GM12874 (cell line): ENCODE results near the gene N4BP3.

Experiments
- TF ChIP-seq, protein P1 (sequence below): IDR thresholded peaks from 2 replicates; pipeline ENCODE4 v1.5.1; 2011; ENCODE audit warnings: low read depth, mild to moderate bottlenecking, control low read depth, low read length, moderate library complexity; ENCODE audit not compliant: insufficient read depth

N4BP3 gene

DNA sequence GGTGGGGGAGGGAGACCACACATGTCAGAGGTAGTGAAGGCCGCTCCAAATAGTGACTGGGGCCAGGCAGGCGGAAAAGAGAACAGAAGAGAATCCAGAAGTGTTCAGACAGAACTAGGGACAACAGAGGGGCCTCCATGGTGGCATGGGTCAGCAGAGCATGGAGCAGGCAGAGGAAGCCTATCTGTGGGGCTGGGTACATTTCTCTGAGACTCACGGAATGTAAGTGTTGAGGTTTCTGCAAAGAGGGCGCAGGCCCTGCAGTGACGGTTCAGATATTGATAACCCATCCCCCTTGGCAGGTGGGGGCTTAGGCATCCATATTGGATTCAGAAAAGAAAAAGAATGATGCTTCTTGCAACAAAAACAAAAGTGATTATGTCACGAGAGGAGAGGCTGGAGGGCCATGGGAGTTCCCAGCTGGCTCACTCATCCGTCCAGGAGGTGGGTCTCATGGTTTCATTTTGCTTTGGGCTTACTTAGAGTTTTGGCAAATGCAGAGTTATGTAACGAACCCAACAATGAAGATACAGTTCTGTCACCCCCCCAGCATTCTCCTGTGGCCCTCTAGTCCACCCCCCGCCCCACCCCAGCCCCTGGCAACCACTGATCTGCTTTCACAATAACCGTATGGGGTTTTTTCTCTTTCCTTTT lies 12.0 kb downstream of the N4BP3 start:
- TF ChIP-seq, protein P1, sequence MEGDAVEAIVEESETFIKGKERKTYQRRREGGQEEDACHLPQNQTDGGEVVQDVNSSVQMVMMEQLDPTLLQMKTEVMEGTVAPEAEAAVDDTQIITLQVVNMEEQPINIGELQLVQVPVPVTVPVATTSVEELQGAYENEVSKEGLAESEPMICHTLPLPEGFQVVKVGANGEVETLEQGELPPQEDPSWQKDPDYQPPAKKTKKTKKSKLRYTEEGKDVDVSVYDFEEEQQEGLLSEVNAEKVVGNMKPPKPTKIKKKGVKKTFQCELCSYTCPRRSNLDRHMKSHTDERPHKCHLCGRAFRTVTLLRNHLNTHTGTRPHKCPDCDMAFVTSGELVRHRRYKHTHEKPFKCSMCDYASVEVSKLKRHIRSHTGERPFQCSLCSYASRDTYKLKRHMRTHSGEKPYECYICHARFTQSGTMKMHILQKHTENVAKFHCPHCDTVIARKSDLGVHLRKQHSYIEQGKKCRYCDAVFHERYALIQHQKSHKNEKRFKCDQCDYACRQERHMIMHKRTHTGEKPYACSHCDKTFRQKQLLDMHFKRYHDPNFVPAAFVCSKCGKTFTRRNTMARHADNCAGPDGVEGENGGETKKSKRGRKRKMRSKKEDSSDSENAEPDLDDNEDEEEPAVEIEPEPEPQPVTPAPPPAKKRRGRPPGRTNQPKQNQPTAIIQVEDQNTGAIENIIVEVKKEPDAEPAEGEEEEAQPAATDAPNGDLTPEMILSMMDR = no peak

DNA sequence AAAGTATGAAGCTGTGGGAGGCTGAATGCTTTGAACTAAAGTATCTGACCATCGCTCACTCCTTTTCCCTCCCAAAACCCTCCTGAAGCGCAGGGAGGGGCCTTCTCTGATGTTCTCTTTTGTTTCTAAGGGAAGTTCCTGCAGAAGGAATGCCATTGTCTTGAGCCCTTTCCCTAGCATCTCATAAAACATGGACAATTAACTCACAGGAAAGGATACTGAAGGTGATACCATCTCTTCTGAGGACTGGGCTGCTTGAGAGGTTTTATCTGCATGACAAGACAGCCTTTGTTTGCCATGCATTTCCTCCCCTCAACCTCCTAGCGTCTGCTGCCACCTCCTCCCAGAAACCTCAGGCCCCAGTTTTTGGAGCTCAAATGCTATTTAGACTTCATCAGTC lies 13.2 kb downstream of the N4BP3 start:
- TF ChIP-seq, protein P1 = no peak

DNA sequence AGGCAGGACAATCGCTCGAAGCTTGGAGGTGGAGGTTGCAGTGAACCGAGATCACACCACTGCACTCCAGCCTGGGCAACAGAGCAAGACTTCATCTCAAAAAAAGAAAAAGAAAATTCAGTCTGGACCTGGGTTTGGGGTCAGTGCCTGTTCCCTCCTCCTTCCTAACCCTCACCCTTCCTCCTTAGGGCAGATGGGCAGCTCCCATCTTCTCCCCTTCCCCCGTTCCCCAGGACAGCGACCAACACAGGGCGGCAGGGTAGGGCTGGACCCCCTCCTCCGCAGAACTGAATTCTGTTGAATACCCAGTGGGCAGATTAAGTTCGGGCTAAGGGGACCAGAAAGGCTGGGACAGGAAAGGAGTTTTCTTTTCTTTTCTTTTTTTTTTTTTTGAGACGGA lies 16.0 kb downstream of the N4BP3 start:
- TF ChIP-seq, protein P1 = no peak

DNA sequence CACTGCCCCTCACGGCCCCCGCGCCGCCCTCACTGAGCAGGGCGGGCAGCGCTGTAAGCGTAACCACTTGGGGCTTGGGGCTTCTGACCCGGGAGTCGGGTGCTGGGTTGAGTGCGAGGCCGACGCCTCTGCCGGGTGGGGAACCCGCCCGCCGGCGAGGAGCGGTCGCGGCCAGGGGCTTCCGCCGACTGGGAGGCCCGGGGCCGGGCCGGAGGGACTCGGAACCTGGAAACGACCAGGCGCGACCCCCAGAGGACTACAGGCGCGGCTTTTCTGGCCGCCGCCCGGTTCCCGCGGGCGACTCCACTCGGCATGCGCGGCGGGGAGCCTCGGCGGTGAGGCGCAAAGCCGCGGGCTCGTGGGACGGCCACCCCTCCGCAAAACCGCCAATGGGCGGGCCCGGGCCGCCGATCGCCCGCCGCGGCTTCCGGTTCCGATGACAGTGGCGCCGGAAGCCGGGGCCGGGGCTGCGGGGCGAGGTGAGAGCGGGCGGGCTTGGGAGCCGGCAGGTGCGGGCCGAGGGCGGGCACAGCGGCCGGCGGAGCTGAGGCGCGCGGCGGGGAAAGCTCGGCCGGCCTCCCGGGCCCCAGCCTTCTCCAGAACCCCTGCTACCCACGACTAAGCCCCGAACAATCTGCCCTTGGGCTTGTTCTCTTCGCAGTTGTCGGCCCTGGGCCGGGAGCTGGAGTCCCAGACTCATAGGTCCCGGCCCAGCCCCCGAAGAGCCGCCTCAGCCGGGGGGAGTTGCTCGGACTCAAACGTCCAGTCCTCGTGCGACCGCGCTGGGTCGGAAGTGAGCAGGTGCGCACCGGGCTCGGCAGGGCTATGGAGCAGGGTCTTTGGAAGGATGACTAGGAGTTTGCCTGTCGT lies 17.5 kb downstream of the N4BP3 start, which contains the start of gene RMND5B:
Gene RMND5B (plus strand): TSS at position 439 of the 870 bp plus-strand sequence. CDS start 7,106 bp downstream, outside the sequence.
- TF ChIP-seq, protein P1 = no peak

DNA sequence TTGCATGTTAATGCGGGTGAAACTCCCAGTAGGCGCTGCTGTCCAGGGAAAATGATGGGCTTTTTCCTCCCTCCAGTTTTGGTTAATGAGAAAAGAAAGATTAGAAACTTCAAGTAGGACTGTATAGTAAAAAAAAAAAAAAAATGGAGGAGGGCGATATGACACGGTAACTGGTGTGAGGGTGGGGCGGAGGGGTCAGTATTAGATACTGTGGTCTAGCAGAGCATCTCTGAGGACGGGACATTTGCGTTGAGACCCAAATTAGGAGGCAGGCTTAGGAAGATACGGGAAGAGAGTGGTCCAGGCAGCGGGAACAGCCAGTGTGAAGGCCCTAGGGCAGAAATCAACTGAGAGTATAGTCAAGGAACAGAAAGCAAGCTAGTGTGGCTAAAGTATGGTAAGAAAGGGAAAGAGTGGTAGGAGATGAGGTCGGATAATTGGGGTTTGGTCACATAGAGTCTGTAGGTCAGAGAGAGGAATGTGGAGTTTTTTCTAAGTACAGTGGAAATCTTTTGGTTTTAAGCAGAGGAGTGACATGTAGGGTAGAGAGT lies 18.2 kb downstream of the N4BP3 start:
- TF ChIP-seq, protein P1 = no peak

DNA sequence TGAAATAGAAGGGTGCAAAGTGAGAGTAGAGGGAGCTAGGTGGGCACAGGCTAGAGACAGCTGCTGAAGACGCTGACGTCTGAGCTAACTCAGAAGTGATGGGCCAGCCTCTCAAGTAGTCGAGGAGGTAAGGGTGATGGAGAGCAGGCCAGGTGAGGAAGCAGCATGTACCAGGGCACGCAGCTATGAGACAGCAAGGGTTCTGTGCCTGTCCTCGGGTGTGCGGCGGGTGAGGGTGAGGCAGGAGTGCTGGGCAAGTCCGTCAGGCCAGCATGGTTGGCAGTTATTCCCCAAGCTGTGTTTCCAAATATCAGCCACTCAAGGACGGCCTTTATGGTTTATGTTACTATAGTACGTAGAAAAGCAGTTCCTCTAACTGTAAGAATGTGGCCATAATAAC lies 23.7 kb downstream of the N4BP3 start:
- TF ChIP-seq, protein P1 = no peak

DNA sequence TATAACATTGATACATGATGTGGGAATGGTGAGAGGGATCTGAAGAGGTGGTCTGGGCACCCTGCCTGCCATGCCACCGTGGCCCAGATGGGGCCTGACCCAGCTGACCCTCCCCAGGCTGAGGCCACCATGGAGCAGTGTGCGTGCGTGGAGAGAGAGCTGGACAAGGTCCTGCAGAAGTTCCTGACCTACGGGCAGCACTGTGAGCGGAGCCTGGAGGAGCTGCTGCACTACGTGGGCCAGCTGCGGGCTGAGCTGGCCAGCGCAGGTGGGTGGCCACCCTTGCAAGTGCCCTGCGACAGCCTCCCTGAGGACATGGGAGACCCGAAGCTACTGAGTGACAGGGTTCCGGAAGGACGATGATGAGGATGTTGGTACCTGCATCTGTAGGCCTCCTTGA lies 24.7 kb downstream of the N4BP3 start:
- TF ChIP-seq, protein P1 = no peak
